Esophagus mucosa (tissue), 1 donor: ENCODE results near the gene ZNF117. TPM values are rescaled to one million over a fixed set of nuclear protein-coding genes. Genes with fewer than 3 reads are reported as not detected.

Experiments
- total RNA-seq: library from RNA; stranded (reverse); gene quantifications from one replicate; pipeline ENCODE4 v1.2.4, GENCODE V29; 2023
- donor health status: DM: yes; HTN: yes; CAD: no.

The ZNF117 gene
- total RNA-seq, 1 donor from 2014 or later, result 10.7 TPM

Other genes starting within 250 kb of the ZNF117 start
- 5.4 TPM for gene ZNF138, start 196.6 kb downstream of the ZNF117 start, total RNA-seq
- 6.0 TPM for gene ZNF273, start 87.8 kb downstream of the ZNF117 start, total RNA-seq
- 17.3 TPM for gene ERV3-1, start 15.7 kb upstream of the ZNF117 start, total RNA-seq